Suprapubic skin (tissue), 3 donors: ENCODE results near the gene EVI2B.

ENCODE experiments used
- CTCF ChIP-seq, 2 donors: fragments of 200-600 bp in 1 of 2; fragments of 450-650 bp in 1 of 2; sonication (generic) in 1 of 2; IDR thresholded peaks; one replicate each; pipeline ENCODE4 v1.5.1; 2016 to 2019; ENCODE audit warnings: antibody characterized with exemption in 2 of 2, mild to moderate bottlenecking in 1 of 2, moderate library complexity in 1 of 2
- POLR2A ChIP-seq, 2 donors: fragments of 450-650 bp; IDR thresholded peaks; one replicate each; pipeline ENCODE4 v1.6.1; 2017; ENCODE audit warnings: antibody characterized with exemption in 2 of 2, mild to moderate bottlenecking in 2 of 2, moderate library complexity in 2 of 2

GRCh38 chr17:31318851-31319661 lies 5.2 kb upstream of the EVI2B start:
- TF ChIP-seq CTCF (IDR thresholded peaks at IDR 0.05), result no peak
- no peak for TF ChIP-seq POLR2A (IDR thresholded peaks at IDR 0.05)
